NCI-H748 (cell line): Measurements from ENCODE around the gene SLC26A1.

Experiments
- DNase-seq: peaks from one replicate; lab custom pipeline; 2025; ENCODE audit not compliant: unreplicated experiment; lab: John Stamatoyannopoulos, UW

The SLC26A1 gene

DNA sequence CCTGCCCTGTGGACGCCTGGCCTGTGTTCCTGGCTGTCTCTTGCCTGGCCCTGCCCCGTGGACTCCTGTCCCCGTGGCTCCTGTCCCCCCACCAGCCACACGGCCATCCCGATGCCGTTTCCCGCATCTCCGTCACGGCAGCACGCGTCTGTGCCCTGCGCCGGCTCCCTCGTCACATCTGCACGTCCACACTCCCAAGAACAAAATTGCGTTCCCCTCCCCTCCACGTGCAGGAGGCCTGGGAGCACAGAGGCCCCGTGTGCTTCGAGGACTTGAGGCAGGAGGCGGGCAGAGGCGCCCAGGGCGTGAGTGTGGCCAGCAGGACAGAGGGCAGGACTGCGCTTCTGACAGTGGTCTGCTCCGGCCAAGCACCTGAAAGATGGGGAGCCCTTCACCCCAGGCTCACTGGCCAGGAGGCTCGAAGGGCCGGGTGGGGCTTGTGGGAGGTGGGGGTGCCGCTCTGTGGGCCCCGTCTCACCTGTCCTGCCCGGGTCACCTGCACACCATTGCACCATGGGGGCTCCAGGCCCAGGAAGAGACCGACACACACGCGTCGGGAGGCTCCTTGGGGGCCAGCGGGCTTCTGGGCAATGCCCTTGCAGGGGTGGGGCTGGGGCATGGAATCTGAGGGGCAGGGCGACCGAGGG is 35.5 kb upstream of the SLC26A1 start:
- no peak for DNase-seq

DNA sequence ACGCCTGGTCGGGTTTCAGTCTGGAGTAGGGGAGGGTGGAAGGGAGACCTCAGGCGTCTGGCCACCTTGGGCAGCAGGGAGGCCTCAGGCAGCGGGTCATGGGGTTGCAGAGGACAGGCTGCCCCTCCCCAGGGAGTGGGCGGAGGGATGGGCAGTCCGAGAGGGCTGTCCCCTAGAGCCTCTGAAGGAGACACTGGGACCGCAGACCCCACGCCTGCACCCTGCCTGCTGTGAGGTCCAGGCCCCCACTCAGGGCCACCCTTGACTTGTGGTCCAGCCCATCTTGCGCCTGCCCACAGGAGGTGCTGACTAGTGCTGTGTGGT is 34.7 kb upstream of the SLC26A1 start:
- no peak for DNase-seq

- no peak for DNase-seq
Observed at GRCh38 chr4:1027219-1027914, 34.2 kb upstream of the SLC26A1 start.

GRCh38 chr4:1026115-1026514 is 32.9 kb upstream of the SLC26A1 start:
- DNase-seq: no peak

DNA sequence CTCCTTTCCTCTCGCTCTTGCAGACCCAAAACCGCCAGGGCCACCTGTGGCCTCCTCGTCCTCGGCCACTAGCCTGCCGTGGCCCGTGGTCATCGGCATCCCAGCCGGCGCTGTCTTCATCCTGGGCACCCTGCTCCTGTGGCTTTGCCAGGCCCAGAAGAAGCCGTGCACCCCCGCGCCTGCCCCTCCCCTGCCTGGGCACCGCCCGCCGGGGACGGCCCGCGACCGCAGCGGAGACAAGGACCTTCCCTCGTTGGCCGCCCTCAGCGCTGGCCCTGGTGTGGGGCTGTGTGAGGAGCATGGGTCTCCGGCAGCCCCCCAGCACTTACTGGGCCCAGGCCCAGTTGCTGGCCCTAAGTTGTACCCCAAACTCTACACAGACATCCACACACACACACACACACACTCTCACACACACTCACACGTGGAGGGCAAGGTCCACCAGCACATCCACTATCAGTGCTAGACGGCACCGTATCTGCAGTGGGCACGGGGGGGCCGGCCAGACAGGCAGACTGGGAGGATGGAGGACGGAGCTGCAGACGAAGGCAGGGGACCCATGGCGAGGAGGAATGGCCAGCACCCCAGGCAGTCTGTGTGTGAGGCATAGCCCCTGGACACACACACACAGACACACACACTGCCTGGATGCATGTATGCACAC is 31.8 kb upstream of the SLC26A1 start:
- no peak for DNase-seq

- DNase-seq: no peak
Observed at GRCh38 chr4:1023895-1024740, 30.9 kb upstream of the SLC26A1 start.

- no peak for DNase-seq
Observed at GRCh38 chr4:1023075-1023640, 30.0 kb upstream of the SLC26A1 start.

DNA sequence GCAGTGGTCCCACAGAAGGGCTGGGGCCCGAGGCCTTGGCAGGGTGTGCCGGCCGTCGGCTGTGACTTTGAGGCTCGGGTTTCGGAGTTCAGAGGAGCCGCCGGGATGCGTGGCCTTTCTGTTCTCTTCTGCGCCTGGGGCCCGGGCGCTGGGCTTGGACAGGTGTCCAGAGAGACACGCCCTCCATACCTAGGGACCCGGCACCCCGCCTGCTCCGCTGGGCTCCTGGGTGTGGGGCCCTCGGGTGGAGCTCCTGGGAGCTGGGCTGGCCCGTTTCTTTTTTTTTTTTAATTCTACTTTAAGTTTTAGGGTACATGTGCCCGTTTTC is 29.5 kb upstream of the SLC26A1 start:
- DNase-seq: no peak

DNA sequence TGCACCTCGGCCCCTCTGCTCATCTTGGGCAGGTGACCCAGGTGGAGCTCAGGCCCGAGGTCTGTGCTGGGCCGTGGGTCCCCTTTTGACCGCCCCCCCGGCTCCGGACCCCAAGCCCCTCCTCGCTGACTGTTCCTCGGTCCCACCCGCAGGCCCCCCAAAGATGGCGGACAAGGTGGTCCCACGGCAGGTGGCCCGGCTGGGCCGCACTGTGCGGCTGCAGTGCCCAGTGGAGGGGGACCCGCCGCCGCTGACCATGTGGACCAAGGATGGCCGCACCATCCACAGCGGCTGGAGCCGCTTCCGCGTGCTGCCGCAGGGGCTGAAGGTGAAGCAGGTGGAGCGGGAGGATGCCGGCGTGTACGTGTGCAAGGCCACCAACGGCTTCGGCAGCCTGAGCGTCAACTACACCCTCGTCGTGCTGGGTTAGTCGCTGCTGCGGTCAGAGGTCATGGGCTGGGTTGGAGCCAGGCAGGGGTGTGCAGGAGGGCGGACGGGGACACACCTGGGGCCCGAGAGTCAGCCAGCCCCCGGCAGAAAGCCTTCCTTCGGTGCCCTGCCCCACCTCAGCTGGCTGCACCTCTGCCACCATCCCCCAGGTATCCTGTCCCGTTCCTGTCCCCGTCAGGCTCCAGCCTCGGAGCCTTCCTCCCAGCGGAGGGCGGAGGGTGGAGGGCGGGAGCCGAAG is 29.0 kb upstream of the SLC26A1 start:
- no peak for DNase-seq

GRCh38 chr4:1021386-1022050 is 28.3 kb upstream of the SLC26A1 start:
- no peak for DNase-seq

GRCh38 chr4:1019729-1020470 is 26.7 kb upstream of the SLC26A1 start:
- no peak for DNase-seq

GRCh38 chr4:1019320-1019719 is 26.1 kb upstream of the SLC26A1 start:
- no peak for DNase-seq

- DNase-seq: no peak
Observed at GRCh38 chr4:1018147-1019020, 25.2 kb upstream of the SLC26A1 start.

DNA sequence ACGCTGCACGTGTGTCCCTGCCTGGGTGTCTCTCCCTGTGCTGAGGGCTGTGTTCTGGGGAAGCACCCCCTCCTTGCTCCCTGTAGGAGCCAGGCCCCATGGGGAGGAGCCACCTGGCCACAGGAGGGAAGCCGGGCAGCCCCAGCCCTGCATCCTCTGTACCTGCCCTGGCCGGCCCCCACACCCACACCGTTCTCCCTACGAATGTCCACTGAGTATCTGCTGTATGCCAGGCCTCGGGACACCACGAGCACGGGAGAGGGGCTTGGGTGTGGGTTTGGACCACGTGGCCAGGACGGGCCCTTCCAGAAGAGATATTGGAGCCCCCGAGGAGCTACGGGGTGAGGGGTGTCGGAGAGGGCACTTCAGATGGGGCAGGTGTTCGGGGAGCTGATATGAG is 24.5 kb upstream of the SLC26A1 start:
- no peak for DNase-seq

DNA sequence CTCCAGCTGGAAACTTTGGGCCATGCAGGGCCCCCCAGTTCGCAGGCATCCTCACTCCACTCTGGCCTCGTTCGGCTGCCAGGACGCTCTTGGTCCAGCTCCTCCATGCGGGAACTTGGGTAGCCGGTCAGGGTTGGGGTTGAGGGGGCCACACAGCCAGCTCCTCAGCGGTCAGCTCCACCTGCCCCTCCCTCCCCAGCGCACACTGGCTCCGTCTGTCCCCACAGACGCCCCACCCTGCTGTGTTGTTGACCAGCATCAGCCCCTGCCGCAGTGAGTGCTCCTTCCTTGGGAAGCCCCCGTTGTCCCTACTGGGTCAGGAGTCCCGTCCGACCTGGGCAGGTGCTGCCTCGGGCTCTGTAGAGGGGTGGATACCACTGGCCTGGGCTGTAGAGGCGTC is 24.0 kb upstream of the SLC26A1 start:
- no peak for DNase-seq

DNA sequence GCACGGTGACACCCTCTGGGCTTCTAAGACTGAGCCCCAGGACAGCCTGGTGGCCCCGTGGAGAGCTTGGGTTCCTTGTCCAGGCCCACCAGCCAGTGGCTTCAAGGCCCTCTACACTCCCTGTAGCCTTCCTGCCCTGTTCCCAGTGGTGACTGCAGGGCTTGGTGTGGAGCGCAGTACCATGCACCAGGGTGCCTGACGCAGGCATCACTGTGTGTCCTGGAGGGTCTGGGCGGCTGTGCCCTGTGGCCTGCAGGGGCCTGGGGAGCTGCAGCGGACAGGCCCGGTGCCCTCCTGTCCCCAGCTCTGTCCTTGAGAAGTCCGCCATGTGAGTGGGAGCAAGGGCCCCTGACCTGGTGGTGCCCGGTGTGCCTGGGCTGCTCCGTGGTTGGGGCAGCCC is 22.5 kb upstream of the SLC26A1 start:
- no peak for DNase-seq

DNA sequence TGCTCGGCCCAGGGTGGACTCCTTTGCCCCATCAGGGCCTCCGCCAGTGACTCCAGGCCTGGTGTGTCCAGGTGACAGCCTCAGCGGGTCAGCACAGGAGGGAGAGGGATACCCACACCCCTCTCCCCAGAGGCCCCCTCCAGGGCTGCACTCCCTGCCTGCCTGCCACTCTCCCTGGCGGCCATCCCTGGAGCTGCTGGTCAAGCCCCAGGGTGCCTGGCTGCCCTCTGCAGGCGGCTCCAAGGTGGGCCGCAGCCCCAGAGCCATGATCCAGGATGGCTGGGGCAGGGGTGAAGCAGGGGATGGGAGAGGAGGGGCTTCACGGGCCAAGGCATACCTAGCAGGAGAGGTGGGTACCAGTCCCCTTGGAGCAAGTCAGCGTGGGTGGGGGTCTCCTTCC is 22.0 kb upstream of the SLC26A1 start:
- DNase-seq: no peak

- no peak for DNase-seq
Observed at GRCh38 chr4:1014291-1015167, 21.3 kb upstream of the SLC26A1 start.
